K562 (cell line): Measurements from ENCODE around the gene CD40. TPM values are rescaled to one million over a fixed set of nuclear protein-coding genes. Genes with fewer than 3 reads are reported as not detected.

Experiments
- polyA plus RNA-seq, 8 experiments: library from polyadenylated mRNA; depleted of rRNA in 4 of 8; stranded (reverse) in 5 of 8; unstranded in 3 of 8; fragments of >200 nt; fragmentation: Nextera tagmentation in 2 of 8; fragmentation: Illumina TruSeq in 1 of 8; extraction: Ambion mirVana in 2 of 8; extraction: Trizol in 1 of 8; gene quantifications; 2 replicates each; pipeline versions ENCODE4 v1.2.1 to v1.2.3, GENCODE V29; 2011 to 2014; ENCODE audit warnings: inconsistent platforms in 1 of 8, missing spikeins in 1 of 8
- total RNA-seq, 7 experiments: library from RNA; depleted of rRNA in 6 of 7; stranded (reverse); fragments of >200 nt in 6 of 7; fragmentation: Illumina TruSeq in 2 of 7; extraction: Trizol in 2 of 7; gene quantifications; 2 replicates each; pipeline versions ENCODE4 v1.2.1 to v1.2.3, GENCODE V29; 2011 to 2021; ENCODE audit warnings: low replicate concordance in 1 of 7
- TF ChIP-seq, protein P1 (sequence below): sonication (generic); formaldehyde crosslinking; IDR thresholded peaks from 2 replicates; pipeline ENCODE4 v1.8.1; 2023; ENCODE audit warnings: mild to moderate bottlenecking, missing genetic modification reagents
- TF ChIP-seq, protein P2 (sequence below): fragments of 250-450 bp; sonication (Bioruptor Pico); IDR thresholded peaks from 2 replicates; pipeline ENCODE4 v1.4.0; 2020

Gene CD40
- total and polyA plus RNA-seq, 9 of the 15 experiments (the other 6 are each of a cell fraction or from before 2014, with no cell fraction given), result 0.76 to 3.7 (median 1.6) TPM

DNA sequence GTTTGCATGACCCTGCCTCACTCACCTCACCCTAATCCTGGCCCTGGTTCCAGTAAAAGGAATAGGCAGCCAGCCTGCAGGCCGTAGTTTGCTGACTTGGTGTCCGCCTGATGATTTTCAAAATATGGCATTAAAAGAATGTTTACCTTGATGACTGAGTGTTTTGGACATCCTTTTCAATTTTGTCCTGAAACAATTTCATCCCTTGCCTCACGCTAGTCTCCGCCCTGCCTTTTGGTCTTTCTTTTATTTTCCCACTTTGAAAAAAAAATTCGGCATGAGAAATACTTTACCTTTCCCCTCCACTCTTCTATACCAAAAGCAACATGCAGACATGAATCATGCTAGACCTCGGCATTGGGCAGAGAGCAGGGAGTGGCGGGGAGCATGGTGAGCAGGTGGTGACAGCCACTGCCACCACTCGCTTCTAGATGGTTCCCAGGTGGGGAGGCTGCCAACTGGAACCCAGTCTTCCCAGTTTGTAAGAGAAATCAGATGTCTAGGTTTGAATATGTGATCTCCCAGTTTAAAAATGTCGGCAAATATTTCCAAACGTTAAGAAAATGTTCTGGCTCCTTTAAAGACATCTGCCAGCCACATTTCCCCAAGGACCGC is 9.4 kb downstream of the CD40 start (continued):
- TF ChIP-seq, protein P1, sequence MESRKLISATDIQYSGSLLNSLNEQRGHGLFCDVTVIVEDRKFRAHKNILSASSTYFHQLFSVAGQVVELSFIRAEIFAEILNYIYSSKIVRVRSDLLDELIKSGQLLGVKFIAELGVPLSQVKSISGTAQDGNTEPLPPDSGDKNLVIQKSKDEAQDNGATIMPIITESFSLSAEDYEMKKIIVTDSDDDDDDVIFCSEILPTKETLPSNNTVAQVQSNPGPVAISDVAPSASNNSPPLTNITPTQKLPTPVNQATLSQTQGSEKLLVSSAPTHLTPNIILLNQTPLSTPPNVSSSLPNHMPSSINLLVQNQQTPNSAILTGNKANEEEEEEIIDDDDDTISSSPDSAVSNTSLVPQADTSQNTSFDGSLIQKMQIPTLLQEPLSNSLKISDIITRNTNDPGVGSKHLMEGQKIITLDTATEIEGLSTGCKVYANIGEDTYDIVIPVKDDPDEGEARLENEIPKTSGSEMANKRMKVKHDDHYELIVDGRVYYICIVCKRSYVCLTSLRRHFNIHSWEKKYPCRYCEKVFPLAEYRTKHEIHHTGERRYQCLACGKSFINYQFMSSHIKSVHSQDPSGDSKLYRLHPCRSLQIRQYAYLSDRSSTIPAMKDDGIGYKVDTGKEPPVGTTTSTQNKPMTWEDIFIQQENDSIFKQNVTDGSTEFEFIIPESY, result no peak
- TF ChIP-seq, protein P2, sequence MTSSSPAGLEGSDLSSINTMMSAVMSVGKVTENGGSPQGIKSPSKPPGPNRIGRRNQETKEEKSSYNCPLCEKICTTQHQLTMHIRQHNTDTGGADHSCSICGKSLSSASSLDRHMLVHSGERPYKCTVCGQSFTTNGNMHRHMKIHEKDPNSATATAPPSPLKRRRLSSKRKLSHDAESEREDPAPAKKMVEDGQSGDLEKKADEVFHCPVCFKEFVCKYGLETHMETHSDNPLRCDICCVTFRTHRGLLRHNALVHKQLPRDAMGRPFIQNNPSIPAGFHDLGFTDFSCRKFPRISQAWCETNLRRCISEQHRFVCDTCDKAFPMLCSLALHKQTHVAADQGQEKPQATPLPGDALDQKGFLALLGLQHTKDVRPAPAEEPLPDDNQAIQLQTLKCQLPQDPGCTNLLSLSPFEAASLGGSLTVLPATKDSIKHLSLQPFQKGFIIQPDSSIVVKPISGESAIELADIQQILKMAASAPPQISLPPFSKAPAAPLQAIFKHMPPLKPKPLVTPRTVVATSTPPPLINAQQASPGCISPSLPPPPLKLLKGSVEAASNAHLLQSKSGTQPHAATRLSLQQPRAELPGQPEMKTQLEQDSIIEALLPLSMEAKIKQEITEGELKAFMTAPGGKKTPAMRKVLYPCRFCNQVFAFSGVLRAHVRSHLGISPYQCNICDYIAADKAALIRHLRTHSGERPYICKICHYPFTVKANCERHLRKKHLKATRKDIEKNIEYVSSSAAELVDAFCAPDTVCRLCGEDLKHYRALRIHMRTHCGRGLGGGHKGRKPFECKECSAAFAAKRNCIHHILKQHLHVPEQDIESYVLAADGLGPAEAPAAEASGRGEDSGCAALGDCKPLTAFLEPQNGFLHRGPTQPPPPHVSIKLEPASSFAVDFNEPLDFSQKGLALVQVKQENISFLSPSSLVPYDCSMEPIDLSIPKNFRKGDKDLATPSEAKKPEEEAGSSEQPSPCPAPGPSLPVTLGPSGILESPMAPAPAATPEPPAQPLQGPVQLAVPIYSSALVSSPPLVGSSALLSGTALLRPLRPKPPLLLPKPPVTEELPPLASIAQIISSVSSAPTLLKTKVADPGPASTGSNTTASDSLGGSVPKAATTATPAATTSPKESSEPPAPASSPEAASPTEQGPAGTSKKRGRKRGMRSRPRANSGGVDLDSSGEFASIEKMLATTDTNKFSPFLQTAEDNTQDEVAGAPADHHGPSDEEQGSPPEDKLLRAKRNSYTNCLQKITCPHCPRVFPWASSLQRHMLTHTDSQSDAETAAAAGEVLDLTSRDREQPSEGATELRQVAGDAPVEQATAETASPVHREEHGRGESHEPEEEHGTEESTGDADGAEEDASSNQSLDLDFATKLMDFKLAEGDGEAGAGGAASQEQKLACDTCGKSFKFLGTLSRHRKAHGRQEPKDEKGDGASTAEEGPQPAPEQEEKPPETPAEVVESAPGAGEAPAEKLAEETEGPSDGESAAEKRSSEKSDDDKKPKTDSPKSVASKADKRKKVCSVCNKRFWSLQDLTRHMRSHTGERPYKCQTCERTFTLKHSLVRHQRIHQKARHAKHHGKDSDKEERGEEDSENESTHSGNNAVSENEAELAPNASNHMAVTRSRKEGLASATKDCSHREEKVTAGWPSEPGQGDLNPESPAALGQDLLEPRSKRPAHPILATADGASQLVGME (CRISPR knock-in tag), result no peak
